Measurements from ENCODE around the gene IGF1R.
"Not testable (repeated sequence)": the region's sequence is repeated elsewhere in the genome, so short reads cannot be mapped to it uniquely, and the experiment has no call there.

Gene IGF1R

GRCh38 chr15:98969126-98969735 is 320.9 kb downstream of the IGF1R start:
- no peak for DNase-seq

- no peak for DNase-seq
Measured at GRCh38 chr15:98970799-98971198, 322.5 kb downstream of the IGF1R start.

GRCh38 chr15:98976500-98976899 is 328.2 kb downstream of the IGF1R start:
- DNase-seq: no peak

- no peak for DNase-seq
Measured at GRCh38 chr15:98977441-98977840, 329.1 kb downstream of the IGF1R start.

- no peak for DNase-seq
Measured at GRCh38 chr15:98978153-98978552, 329.8 kb downstream of the IGF1R start.

GRCh38 chr15:98980899-98981228 is 332.5 kb downstream of the IGF1R start:
- no peak for DNase-seq

GRCh38 chr15:98981851-98982722 is 333.7 kb downstream of the IGF1R start:
- DNase-seq: no peak

GRCh38 chr15:98983334-98983733 is 335.0 kb downstream of the IGF1R start:
- DNase-seq: no peak

- DNase-seq: no peak
Measured at GRCh38 chr15:98986281-98986680, 337.9 kb downstream of the IGF1R start.

GRCh38 chr15:98994892-98995291 is 346.6 kb downstream of the IGF1R start:
- no peak for DNase-seq

- DNase-seq: no peak
Measured at GRCh38 chr15:98996169-98996568, 347.8 kb downstream of the IGF1R start.

- no peak for DNase-seq
Measured at GRCh38 chr15:98996624-98997023, 348.3 kb downstream of the IGF1R start.

GRCh38 chr15:98997312-98997711 is 349.0 kb downstream of the IGF1R start:
- no peak for DNase-seq

GRCh38 chr15:98997755-98998154 is 349.4 kb downstream of the IGF1R start:
- no peak for DNase-seq

GRCh38 chr15:98998279-98998678 is 349.9 kb downstream of the IGF1R start:
- DNase-seq: no peak

GRCh38 chr15:98999233-98999632 is 350.9 kb downstream of the IGF1R start:
- DNase-seq: no peak

- no peak for DNase-seq
Measured at GRCh38 chr15:99002226-99002625, 353.9 kb downstream of the IGF1R start.

- not testable (repeated sequence) for DNase-seq
Measured at GRCh38 chr15:99003317-99003716, 355.0 kb downstream of the IGF1R start.

- not testable (repeated sequence) for DNase-seq
Measured at GRCh38 chr15:99004998-99005974, 356.9 kb downstream of the IGF1R start.

GRCh38 chr15:99006146-99006545 is 357.8 kb downstream of the IGF1R start:
- DNase-seq: no peak

- no peak for DNase-seq
Measured at GRCh38 chr15:99006904-99007495, 358.7 kb downstream of the IGF1R start.

- DNase-seq: no peak
Measured at GRCh38 chr15:99009741-99010330, 361.5 kb downstream of the IGF1R start.
